Activated naive CD8-positive, alpha-beta T cell treated with anti-CD3 and anti-CD28 coated beads, Interleukin-2, amount 10 ng/mL, durations not matched to agents 7 days and 5 days (primary cell): ENCODE measurements around the gene ZBP1. TPM values are rescaled to one million over a fixed set of nuclear protein-coding genes. Genes with fewer than 3 reads are reported as not detected.
A peak's percentile ranks its signal among the peaks of the same experiment; 100 is the strongest.

ENCODE experiments used
- ATAC-seq: fragments of 150-1000 bp; cut with Tn5 transposase; one replicate; pipeline ENCODE4 v1.10.0; 2021; ENCODE audit warnings: low read depth, moderate library complexity
- POLR2A ChIA-PET: fragments of 350-600 bp; sonication (Branson Sonifier 250); formaldehyde crosslinking; loops from one replicate; lab custom pipeline; 2021; ENCODE audit warnings: antibody characterized with exemption; lab: Charles Lee
- DNase-seq: peaks from one replicate; pipeline ENCODE4 v3.0.0; 2021
- H3K27ac Mint-ChIP-seq: one replicate; pipeline ENCODE4 v1.8.0; 2022; ENCODE audit warnings: mild to moderate bottlenecking, mixed read lengths
- H3K27me3 Mint-ChIP-seq: one replicate; pipeline ENCODE4 v1.8.0; 2022; ENCODE audit warnings: mild to moderate bottlenecking, moderate library complexity, mixed read lengths
- H3K36me3 Mint-ChIP-seq: one replicate; pipeline ENCODE4 v1.8.0; 2021; ENCODE audit warnings: mild to moderate bottlenecking, mixed read lengths
- H3K4me1 Mint-ChIP-seq: one replicate; pipeline ENCODE4 v1.8.0; 2021; ENCODE audit warnings: mixed read lengths
- H3K4me3 Mint-ChIP-seq: one replicate; pipeline ENCODE4 v1.8.0; 2022; ENCODE audit warnings: mild to moderate bottlenecking, moderate library complexity, mixed read lengths
- H3K9me3 Mint-ChIP-seq: one replicate; pipeline ENCODE4 v1.8.0; 2021; ENCODE audit warnings: mixed read lengths
- total RNA-seq, 2 experiments: library from RNA; stranded (reverse); gene quantifications; one replicate each; pipeline ENCODE4 v1.2.3, GENCODE V29; 2021

ZBP1 gene
- total RNA-seq, 2 experiments from 2014 or later, result 27.5 to 28.5 TPM

DNA sequence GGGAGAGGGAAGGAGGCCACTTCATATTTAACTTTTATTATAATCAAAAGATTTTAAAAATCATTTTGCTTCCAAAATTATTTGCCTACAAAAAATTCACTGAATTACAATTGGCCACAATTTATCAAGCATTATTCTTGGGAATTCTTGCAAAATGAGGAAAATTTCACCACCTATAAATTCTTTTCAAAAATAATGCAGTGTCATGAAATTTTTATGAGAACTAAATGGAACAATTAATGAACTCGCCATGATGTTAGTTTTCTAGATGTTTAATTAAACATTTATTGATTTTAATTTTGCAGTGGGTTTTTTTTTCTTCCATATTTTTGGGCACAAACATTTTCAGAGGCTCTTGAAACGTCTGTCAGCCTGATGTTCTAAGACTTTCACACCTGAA is 5.8 kb upstream of the ZBP1 start:
- DNase-seq (no peak), ATAC-seq (no peak)
- Mint-ChIP-seq H3K27me3 (peaks cover 8% of the 10 kb centered on the region), H3K27ac (peak overlapping the region; percentile 54), H3K4me1 (peaks cover 44% of the 10 kb centered on the region), H3K36me3 (peaks cover 28% of the 10 kb centered on the region), H3K4me3 (no peak overlapping the region), H3K9me3 (peaks cover 16% of the 10 kb centered on the region)
- POLR2A ChIA-PET, result no interaction called here

DNA sequence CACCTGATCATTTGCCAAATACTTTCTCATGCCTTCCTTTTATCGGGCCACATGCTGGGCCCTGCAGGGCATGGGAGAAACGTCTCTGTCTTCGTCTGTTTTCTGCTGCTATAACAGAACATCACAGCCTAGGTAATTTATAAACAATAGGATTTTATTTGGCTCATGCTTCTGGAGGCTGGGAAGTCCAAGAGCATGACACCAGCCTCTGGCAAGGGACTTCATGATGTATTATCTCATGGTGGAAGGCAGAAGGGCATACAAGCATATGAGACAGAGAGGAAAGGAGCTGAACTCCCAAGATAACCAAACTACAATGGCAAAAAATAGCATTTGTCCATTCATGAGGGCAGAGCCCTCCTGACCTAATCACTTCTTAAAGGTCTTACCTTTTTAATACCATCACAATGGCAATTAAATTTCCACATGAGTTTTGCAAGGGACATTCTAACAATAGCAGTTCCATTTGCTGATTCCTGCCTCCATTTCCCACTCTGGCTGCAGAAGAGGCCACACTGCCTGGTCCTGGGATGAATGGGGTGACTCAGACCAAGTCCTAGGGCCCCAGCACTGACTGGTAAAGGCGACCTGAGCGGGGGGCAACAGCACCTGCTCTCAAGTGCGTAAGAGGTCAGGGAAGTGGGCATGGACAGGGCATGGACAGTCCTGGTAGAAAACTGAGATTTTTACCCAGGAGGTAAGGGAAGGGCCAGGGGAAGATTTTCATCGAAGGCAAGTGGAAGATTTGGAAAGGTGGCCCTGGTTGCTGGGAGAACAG is 5.1 kb upstream of the ZBP1 start:
- Mint-ChIP-seq H3K9me3 (peaks cover 16% of the 10 kb centered on the region), H3K4me3 (no peak overlapping the region)
- POLR2A ChIA-PET, result no interaction called here

DNA sequence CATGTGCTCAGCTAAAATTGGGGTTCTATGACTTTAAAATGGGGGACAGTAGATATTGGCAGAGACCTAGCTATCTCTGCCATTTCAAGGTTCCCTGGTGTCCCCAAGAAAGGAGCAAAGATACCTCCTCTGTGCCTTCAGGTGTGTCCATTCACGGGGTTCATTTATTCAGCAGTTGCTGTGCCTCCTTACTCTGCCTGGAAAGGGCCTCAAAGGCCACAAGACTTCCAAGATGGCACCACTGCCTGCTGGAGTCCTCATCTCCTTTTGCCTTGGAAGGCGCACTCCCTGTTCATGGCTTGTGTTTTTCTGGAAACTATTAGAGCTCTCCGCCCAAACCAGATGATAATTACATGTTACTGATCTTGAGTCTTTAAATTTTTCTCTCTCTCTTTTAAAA is 3.9 kb upstream of the ZBP1 start:
- H3K4me1 Mint-ChIP-seq, result peaks cover 45% of the 10 kb centered on the region
- H3K4me3 Mint-ChIP-seq, result no peak overlapping the region
- POLR2A ChIA-PET, result interaction anchor here (1.1 kb wide), 1 partner anchor 10 kb away, joined by 3 read pairs; no protein-coding TSS in a partner anchor
- H3K36me3 Mint-ChIP-seq, result peaks cover 20% of the 10 kb centered on the region
- no peak for ATAC-seq
- no peaks in the 10 kb centered on the region for H3K27me3 Mint-ChIP-seq
- H3K27ac Mint-ChIP-seq, result no peak overlapping the region
- DNase-seq, result no peak
- H3K9me3 Mint-ChIP-seq, result peaks cover 11% of the 10 kb centered on the region

More for the DNA sequence above, 5.1 kb upstream of the ZBP1 start:
- peak overlapping the region; percentile 5 for H3K27ac Mint-ChIP-seq
- DNase-seq (no peak), ATAC-seq (no peak)
- peaks cover 50% of the 10 kb centered on the region for H3K4me1 Mint-ChIP-seq
- peaks cover 28% of the 10 kb centered on the region for H3K36me3 Mint-ChIP-seq
- H3K27me3 Mint-ChIP-seq, result peaks cover 3% of the 10 kb centered on the region

DNA sequence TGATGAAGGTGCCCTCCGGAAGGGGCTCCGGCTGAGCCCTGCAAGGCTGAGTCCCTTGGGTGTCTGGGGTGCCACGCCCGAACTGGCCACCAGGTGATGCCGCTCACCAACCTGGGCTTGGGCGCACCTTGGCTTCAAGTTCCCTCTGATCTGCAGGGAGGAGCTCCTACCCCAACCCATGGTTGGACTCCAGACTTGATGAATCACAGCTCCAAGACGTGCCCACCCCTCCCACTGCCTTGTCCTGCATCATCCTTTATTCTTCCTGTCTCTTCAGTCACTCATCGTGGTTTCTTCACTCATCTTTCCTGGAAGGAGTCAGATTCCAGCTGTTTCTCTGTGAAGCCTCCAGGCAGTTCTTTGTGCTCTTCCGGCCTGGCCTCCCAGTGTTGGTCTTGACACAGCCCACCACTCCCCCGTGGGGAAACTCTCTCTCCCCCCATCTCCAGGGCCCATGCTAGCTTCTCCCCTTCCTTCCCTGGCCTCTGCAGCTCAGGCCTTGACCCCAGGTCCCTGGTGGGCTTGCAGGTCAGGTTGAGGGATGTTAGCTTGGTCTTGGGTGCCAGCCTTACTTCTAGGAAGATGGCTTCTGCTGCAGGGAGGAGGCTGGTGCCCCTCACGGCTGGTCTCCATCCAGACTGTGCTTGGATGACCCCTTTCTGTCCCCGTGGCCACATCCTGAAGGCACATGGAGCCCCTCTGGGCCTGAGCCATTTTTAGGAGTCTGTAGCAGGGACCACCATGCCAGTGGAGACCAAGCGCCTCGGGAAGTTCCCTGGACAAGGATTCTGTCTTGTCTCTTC is 2.6 kb upstream of the ZBP1 start:
- Mint-ChIP-seq H3K4me1 (peaks cover 50% of the 10 kb centered on the region), H3K9me3 (peaks cover 11% of the 10 kb centered on the region), H3K4me3 (peak overlapping the region; percentile 34), H3K27me3 (no peaks in the 10 kb centered on the region), H3K27ac (peak overlapping the region; percentile 65), H3K36me3 (peaks cover 22% of the 10 kb centered on the region)
- POLR2A ChIA-PET, result interaction anchor here (1.0 to 4.4 kb wide), 4 partner anchors 11 to 1029 kb away, joined by 3 to 30 read pairs (median 4); partner anchors contain the start of gene STX16
- DNase-seq, result peak; percentile 85
- no peak for ATAC-seq

DNA sequence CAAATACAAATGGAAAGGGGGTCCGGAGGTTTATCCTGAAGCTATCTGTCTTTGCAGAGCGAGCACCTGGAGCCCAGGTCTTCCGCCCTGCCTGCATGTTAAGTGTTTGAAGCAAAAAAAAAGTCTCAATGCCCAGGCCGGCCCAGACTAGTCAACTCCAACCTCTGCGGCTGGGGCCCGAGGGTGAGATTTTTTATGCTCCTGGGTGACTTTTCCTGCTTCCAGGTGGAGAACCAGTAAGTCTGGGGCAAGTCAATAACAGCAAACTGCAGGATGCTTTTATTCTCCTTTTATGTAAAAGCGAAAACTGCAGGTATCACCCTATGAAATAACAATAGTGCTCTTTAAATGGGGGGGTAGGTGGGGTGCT is 2.0 kb upstream of the ZBP1 start:
- peak overlapping the region; percentile 34 for H3K4me3 Mint-ChIP-seq
- H3K4me1 Mint-ChIP-seq, result peaks cover 52% of the 10 kb centered on the region
- H3K27ac Mint-ChIP-seq, result peak overlapping the region; percentile 65
- POLR2A ChIA-PET, result interaction anchor here (1.0 to 4.4 kb wide), 4 partner anchors 12 to 1029 kb away, joined by 3 to 30 read pairs (median 4); partner anchors contain the start of gene STX16
- DNase-seq, result no peak
- H3K27me3 Mint-ChIP-seq, result no peaks in the 10 kb centered on the region
- H3K9me3 Mint-ChIP-seq, result peaks cover 11% of the 10 kb centered on the region
- ATAC-seq, result no peak
- peaks cover 23% of the 10 kb centered on the region for H3K36me3 Mint-ChIP-seq

DNA sequence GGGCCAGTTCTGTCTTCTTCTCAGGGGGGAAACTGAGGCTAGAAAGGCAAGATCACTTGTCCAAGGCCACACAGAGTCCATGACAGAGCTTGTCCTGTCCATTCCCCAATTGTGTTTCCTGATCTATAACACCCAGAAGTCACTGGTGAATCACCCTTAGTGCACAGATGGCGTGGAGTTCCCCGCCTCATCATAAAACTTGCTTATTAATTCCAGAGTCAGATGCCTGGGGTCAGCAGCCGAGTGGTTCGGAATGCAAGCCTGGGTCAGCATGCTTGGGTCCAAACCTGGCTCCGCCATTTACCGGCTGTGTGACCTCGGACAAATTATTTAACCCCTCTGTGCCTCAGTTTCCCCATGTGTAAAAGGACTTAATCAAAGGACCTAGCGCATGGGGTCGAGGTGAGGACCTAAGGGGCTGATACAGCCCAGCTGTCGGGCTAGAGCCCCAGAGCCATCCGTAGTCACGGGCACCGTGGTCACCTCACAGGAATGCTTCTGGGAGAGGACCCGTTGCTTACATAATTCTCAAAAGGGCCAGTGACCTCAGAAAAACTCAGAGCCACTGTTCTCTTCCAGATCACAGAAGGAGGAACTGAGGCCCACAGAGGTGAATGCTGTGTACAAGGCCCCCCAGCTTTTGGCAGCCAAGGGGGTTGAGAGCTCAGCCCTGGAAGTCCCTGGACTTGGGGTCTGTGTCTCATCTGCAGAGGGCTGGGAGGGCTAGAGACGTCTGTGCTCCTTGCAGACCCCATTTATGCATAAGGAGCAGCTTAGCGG is 1.4 kb upstream of the ZBP1 start:
- POLR2A ChIA-PET, result interaction anchor here (1.1 to 4.4 kb wide), 5 partner anchors 10 to 229 kb away, joined by 3 to 30 read pairs (median 11); no protein-coding TSS in a partner anchor
- Mint-ChIP-seq H3K4me1 (peaks cover 54% of the 10 kb centered on the region), H3K27ac (peak overlapping the region; percentile 98), H3K36me3 (peaks cover 26% of the 10 kb centered on the region), H3K27me3 (no peaks in the 10 kb centered on the region), H3K9me3 (peaks cover 11% of the 10 kb centered on the region), H3K4me3 (peak overlapping the region; percentile 83)
- DNase-seq (no peak), ATAC-seq (no peak)

DNA sequence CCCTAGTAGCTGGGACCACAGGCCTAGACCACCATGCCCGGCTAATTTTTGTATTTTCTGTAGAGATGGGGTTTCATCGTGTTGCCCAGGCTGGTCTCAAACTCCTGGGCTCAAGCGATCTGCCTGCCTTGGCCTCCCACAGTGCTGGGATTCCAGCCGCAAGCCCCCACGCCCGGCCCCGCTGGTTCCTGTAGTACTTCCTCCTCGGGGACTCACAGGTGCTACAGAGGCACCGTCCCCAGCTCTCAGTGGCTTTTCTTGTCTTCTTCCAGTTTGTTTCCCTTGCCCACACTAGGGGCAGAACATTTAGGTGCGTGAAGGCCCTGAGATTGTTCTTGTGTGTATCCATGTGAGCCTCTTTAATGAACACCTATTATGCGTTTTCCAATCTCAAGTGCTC is 773 bp upstream of the ZBP1 start:
- POLR2A ChIA-PET, result interaction anchor here (0.6 to 4.6 kb wide), 9 partner anchors 8 to 768 kb away, joined by 3 to 103 read pairs (median 11); partner anchors contain the start of gene VAPB
- H3K27ac Mint-ChIP-seq, result peak overlapping the region; percentile 98
- H3K4me3 Mint-ChIP-seq, result peak overlapping the region; percentile 83
- H3K9me3 Mint-ChIP-seq, result peaks cover 9% of the 10 kb centered on the region
- H3K36me3 Mint-ChIP-seq, result peaks cover 21% of the 10 kb centered on the region
- peaks cover 48% of the 10 kb centered on the region for H3K4me1 Mint-ChIP-seq
- no peaks in the 10 kb centered on the region for H3K27me3 Mint-ChIP-seq
- ATAC-seq (no peak), DNase-seq (peak; percentile 54)

DNA sequence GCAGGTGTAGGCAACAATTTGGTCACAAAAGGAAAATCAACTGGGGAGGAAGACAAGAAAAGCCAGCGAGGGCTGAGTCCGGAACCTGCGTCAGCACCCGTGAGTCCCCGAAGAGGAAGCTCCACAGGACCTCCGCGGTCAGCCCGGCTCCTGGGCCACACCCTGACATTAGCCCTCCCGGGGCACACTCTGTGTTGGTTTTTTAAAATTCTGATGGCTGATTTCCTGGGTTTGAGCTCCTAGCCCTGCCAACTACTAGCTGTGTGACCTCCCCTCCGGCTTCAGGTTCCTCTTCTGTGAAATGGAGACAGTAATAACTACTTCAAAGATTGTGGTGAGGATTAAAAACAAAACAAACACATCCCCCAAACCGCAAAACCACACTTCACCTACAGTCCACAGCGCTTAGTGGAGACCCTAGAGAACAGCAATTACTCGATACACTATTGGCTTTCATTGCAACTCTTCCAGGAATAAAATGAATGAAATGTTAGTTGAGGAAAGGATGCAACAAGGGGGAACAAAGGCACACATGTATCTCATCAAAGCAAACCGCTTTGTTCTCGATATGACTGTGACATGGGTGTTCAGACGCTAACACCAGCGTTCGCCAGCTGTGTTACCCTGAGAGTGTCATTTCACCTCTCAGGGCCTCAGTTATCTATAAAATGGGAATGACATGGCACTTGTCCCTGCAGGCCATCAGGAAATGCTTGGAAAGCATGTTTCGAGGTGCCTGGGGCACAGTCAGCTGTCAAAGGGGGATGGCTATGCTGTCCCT is 985 bp downstream of the ZBP1 start:
- ATAC-seq (peak; percentile 77), DNase-seq (peak; percentile 81)
- peaks cover 16% of the 10 kb centered on the region for H3K36me3 Mint-ChIP-seq
- H3K4me3 Mint-ChIP-seq, result peak overlapping the region; percentile 83
- H3K27ac Mint-ChIP-seq, result peak overlapping the region; percentile 98
- peaks cover 2% of the 10 kb centered on the region for H3K9me3 Mint-ChIP-seq
- POLR2A ChIA-PET, result interaction anchor here (0.6 to 4.6 kb wide), 23 partner anchors 9 to 1040 kb away, joined by 3 to 103 read pairs (median 5); partner anchors contain the start of genes RBM38 and STX16
- H3K27me3 Mint-ChIP-seq, result no peaks in the 10 kb centered on the region
- H3K4me1 Mint-ChIP-seq, result peaks cover 45% of the 10 kb centered on the region

DNA sequence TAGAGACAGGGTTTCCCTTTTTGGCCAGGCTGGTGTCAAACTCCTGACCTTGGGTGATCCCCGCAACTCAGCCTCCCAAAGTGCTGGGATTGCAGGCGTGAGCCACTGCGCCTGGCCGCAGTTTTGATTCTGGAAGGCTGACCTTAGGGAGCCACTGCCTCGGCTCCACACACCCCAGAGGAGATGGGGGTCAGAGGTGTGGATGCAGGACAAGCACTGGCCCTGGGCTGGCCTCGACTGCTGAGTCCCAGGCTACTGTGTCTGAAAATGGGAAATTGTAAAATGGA is 1.5 kb downstream of the ZBP1 start:
- peak overlapping the region; percentile 98 for H3K27ac Mint-ChIP-seq
- POLR2A ChIA-PET, result interaction anchor here (1.0 to 4.6 kb wide), 14 partner anchors 9 to 1041 kb away, joined by 3 to 103 read pairs (median 8); partner anchors contain the start of gene RBM38
- DNase-seq (no peak), ATAC-seq (no peak)
- H3K36me3 Mint-ChIP-seq, result peaks cover 11% of the 10 kb centered on the region
- H3K4me3 Mint-ChIP-seq, result peak overlapping the region; percentile 83
- peaks cover 45% of the 10 kb centered on the region for H3K4me1 Mint-ChIP-seq
- no peaks in the 10 kb centered on the region for H3K9me3 Mint-ChIP-seq
- no peaks in the 10 kb centered on the region for H3K27me3 Mint-ChIP-seq

DNA sequence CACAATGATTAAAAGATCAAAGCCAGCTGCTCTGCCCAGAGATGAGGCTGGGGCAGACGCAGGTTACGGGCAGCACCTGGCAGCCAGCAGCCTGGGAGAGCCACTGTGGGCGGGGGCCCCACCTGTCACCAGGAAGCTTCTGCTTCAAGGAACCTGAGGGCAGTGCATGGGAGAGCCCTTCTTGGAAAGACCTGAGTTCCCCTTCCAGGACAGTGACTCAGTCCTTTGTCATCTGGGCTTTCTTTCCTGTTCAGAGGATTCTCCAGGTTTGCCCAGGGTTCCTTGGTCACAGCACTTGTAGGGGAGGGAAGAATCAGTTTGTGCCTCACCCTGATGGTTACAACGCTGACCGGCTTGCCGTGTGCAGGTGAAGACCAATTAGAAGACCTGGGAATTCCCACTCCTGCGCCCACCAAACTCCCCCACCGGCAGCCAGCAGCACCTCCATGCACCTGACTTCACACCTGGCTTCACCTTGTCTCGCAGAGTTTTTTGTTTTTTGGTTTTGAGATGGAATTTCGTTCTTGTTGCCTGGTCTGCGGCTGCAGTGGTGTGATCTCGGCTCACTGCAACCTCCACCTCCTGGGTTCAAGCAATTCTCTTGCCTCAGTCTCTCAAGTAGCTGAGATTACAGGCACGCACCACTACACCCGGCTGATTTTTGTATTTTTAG is 2.0 kb downstream of the ZBP1 start:
- POLR2A ChIA-PET, result interaction anchor here (0.7 to 4.6 kb wide), 8 partner anchors 11 to 1041 kb away, joined by 3 to 103 read pairs (median 11); partner anchors contain the start of gene RBM38
- no peaks in the 10 kb centered on the region for H3K9me3 Mint-ChIP-seq
- peak overlapping the region; percentile 83 for H3K4me3 Mint-ChIP-seq
- H3K36me3 Mint-ChIP-seq, result peaks cover 13% of the 10 kb centered on the region
- H3K27me3 Mint-ChIP-seq, result no peaks in the 10 kb centered on the region
- H3K4me1 Mint-ChIP-seq, result peaks cover 45% of the 10 kb centered on the region
- ATAC-seq, result no peak
- peak; percentile 50 for DNase-seq
- H3K27ac Mint-ChIP-seq, result peak overlapping the region; percentile 98

DNA sequence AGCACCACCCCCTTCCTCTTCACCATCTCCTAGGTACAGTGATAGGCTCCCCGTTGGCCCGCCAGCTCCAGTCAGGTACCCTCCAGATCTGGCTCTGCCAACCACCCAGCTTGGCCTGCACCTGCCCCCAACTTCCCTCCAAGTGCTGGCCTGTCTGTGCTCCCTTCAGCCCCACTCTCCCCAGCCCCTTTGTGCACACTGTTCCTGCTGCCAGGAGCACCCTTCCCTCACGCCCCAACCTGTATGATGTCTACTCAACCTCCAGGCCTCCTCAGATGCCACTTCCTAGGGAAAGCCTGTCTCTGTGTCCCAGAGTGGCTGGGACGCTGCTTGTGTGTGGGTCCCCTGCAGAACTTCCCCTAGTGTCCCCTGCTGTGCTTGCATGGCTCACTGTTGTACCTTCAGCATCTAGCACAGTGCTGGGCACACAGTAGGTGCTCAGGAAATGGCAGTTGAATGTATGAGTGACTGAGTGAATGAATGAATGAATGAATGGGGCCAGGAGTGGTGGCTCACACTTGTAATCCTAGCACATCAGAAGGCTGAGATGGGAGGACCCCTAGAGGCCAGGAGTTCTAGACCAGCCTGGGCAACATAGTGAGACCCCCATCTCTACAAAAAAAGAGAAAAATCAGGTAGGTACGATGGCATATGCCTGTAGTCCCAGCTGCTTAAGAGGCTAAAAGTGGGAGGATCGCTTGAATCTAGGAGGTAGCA is 3.0 kb downstream of the ZBP1 start:
- Mint-ChIP-seq H3K9me3 (no peaks in the 10 kb centered on the region), H3K4me1 (peaks cover 39% of the 10 kb centered on the region), H3K4me3 (no peak overlapping the region), H3K27ac (peak overlapping the region; percentile 98), H3K36me3 (peaks cover 15% of the 10 kb centered on the region), H3K27me3 (no peaks in the 10 kb centered on the region)
- POLR2A ChIA-PET, result interaction anchor here (0.7 to 4.6 kb wide), 2 partner anchors 12 to 219 kb away, joined by 3 to 103 read pairs; no protein-coding TSS in a partner anchor
- ATAC-seq (no peak), DNase-seq (no peak)
